Hematopoietic multipotent progenitor cell treated with erythropoietin and hydrocortisone succinate and interleukin-3 and kit ligand, for 8 days (in vitro differentiated cells): ENCODE data around the gene SIGLEC9.
A peak's percentile ranks its signal among the peaks of the same experiment; 100 is the strongest.

Source experiments
- DNase-seq: peaks from one replicate; pipeline ENCODE4 v3.0.0-alpha.2; 2015

The SIGLEC9 gene

GRCh38 chr19:51147663-51148062 is 23.0 kb downstream of the SIGLEC9 start:
- peak; percentile 70 for DNase-seq

- no peak for DNase-seq
Measured at GRCh38 chr19:51148580-51148979, 23.9 kb downstream of the SIGLEC9 start.

GRCh38 chr19:51150627-51151026 is 25.9 kb downstream of the SIGLEC9 start:
- no peak for DNase-seq

- DNase-seq, result no peak
Measured at GRCh38 chr19:51156710-51157109, 32.0 kb downstream of the SIGLEC9 start.

- DNase-seq, result no peak
Measured at GRCh38 chr19:51157265-51157664, 32.6 kb downstream of the SIGLEC9 start.

- DNase-seq, result peak; percentile 78
Measured at GRCh38 chr19:51158474-51159129, 33.9 kb downstream of the SIGLEC9 start.

GRCh38 chr19:51159656-51160055 is 35.0 kb downstream of the SIGLEC9 start:
- DNase-seq, result no peak

- no peak for DNase-seq
Measured at GRCh38 chr19:51161266-51161665, 36.6 kb downstream of the SIGLEC9 start.

GRCh38 chr19:51161867-51162496 is 37.3 kb downstream of the SIGLEC9 start:
- no peak for DNase-seq

GRCh38 chr19:51163257-51163656 is 38.6 kb downstream of the SIGLEC9 start:
- DNase-seq, result no peak

- DNase-seq, result no peak
Measured at GRCh38 chr19:51164215-51164614, 39.5 kb downstream of the SIGLEC9 start.

- peak; percentile 11 for DNase-seq
Measured at GRCh38 chr19:51166846-51167490, 42.3 kb downstream of the SIGLEC9 start.

GRCh38 chr19:51168564-51169282 is 44.0 kb downstream of the SIGLEC9 start:
- DNase-seq, result no peak

GRCh38 chr19:51169283-51169918 is 44.7 kb downstream of the SIGLEC9 start:
- DNase-seq, result peak; percentile 67

- no peak for DNase-seq
Measured at GRCh38 chr19:51172223-51172622, 47.5 kb downstream of the SIGLEC9 start.

GRCh38 chr19:51173681-51174080 is 49.0 kb downstream of the SIGLEC9 start:
- no peak for DNase-seq

GRCh38 chr19:51179256-51179655 is 54.5 kb downstream of the SIGLEC9 start:
- DNase-seq, result no peak
